ENCODE measurements around the gene ECHS1.

GRCh38 chr10:133342942-133343341 lies 30.2 kb downstream of the ECHS1 start:
- TF ChIP-seq CTCF (IDR thresholded peaks at IDR 0.05) (no peak), POLR2A (IDR thresholded peaks at IDR 0.05) (no peak)

Measured in right lobe of liver (tissue), 4 donors.